ENCODE data around the gene SEC61B.
A peak's percentile ranks its signal among the peaks of the same experiment; 100 is the strongest.

The SEC61B gene

GRCh38 chr9:99221621-99222415 lies at the start of gene SEC61B, which contains the start of gene ALG2:
TSS of gene SEC61B (plus strand) at chr9:99222282. CDS start at chr9:99222364, 82 bp downstream.
TSS of gene ALG2 (minus strand) at chr9:99221942. CDS start at chr9:99221894, 48 bp downstream.
- DNase-seq (ENCODE audit: low read depth): peak; percentile 92

GRCh38 chr9:99173570-99174504 lies 48.2 kb upstream of the SEC61B start:
- DNase-seq (ENCODE audit: low read depth): no peak

- DNase-seq (ENCODE audit: low read depth): no peak
Measured at GRCh38 chr9:99176527-99177013, 45.5 kb upstream of the SEC61B start.

DNA sequence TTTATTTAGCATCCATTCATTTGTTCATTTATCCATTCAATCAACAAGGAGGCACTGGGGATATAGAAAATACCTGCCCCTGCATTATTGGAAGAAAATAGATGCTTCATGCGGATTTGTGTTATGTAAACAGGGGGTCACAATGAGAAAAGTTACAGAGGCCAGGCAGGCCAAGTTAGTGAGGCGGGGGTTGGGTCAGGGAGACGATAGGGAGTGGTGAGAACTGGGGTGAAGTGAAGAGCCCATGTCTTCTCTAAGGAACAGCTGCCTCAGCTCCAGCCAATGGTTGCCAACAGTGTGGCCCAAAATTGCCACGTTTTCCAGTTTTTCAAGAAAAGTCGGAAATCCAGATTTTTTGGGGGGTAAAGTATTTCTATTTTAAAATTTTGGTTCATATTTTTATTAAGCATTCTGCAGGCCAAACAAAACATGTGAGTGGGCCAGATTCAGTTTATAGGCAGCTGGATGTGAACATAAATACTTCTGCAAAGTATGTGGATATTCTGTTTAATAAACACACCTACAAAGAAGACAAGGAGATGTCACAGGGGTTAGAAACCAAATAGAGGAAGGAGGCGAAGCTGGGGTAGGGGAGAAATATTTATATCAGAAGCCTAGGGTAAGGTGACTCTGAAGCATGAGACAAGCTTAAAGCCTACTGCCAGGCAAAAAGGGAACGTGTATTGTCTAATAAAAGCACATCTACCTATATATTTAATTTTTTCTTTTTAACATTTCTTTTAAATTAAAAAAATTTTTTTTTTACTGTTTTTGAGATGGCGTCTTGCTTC lies 44.3 kb upstream of the SEC61B start:
- DNase-seq (ENCODE audit: low read depth): no peak

DNA sequence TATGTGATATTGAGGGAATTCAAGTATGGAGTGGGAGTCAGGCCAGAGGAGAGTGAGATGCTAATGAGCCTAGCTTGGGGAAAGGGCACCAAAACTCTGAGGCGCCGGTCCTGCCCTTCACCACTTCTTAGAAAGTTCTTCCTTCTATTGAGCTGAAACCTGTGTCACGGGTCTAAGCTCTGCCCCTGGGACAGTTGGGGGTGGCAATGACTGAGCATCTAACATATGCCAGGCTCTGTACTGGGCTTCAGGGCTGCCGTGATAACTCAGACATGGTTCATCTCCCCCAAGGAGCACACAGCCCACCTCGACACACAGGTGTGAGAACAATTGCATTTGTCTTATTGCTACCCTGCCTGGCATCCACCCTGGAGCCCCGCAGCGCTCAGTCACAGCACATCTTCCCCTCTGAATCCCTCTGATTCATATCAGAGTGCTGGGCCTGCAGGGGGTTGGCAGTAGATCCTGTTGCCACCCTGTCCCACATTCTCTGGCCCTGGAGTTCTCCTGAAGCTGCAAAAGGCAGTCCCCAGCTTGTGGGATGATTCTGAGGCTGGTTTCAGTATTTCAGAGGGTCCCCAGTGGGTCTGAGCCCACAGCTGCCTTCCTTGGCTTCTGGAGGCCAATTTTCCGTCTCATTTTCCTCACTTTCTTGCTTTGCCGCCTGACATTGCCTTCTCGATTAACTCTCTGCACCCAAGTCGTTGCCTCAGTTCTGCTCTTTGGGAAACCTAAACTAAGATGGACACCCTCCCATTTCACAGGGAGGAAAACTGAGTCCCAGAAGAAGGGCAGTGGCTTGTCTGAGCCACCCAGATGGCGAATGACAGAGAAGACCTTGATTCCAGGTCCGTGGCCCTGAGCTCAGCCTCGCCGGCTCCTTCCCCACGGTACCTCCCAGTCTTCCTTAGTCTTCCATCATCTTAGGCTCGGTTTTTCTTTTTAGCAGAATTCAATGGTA lies 42.9 kb upstream of the SEC61B start:
- no peak for DNase-seq (ENCODE audit: low read depth)

GRCh38 chr9:99180199-99180598 lies 41.9 kb upstream of the SEC61B start:
- DNase-seq (ENCODE audit: low read depth): no peak

- DNase-seq (ENCODE audit: low read depth): no peak
Measured at GRCh38 chr9:99180662-99181061, 41.4 kb upstream of the SEC61B start.

GRCh38 chr9:99181206-99181605 lies 40.9 kb upstream of the SEC61B start:
- DNase-seq (ENCODE audit: low read depth): no peak

- no peak for DNase-seq (ENCODE audit: low read depth)
Measured at GRCh38 chr9:99181621-99182020, 40.5 kb upstream of the SEC61B start.

- DNase-seq (ENCODE audit: low read depth): no peak
Measured at GRCh38 chr9:99182356-99182755, 39.7 kb upstream of the SEC61B start.

DNA sequence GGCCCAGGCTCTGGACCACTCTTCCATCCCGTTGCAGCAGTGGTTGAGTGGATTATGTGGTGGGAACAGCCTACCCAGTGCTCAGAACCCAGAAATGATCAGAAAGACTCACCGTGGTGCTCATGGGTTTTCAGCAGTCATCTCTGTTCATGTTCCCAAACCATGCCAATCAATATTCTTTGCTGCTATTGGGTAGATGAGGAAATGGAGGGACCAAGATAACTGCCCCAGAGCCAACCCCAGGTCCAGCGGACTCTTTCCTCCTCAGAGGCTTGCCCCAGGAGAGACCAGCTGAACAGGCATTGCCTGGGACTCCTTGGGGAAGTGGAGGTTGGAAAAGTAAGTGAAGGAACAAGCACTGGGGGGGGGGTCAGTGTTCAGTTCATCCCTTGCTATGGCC lies 38.5 kb upstream of the SEC61B start:
- DNase-seq (ENCODE audit: low read depth): no peak

DNA sequence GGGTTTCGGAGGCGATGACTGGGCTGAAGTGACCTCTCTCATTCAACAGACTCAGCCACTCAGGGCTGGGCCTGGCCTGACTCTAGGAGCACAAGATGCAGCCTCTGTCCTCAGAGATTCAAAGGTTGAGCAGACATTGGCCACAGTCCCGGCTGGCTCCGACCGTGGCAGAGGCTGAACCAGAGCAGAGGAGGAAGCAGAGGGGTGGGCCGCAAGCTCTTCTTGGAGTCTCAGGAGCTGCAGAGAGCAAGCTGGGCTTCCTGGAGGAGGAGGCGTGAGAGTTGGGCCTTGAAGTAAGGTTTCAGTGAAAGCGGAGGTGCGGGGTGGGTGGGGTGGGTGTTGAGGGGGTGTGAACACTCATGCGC lies 38.0 kb upstream of the SEC61B start:
- DNase-seq (ENCODE audit: low read depth): no peak

- DNase-seq (ENCODE audit: low read depth): peak; percentile 55
Measured at GRCh38 chr9:99184475-99185347, 37.4 kb upstream of the SEC61B start.

- no peak for DNase-seq (ENCODE audit: low read depth)
Measured at GRCh38 chr9:99185348-99185632, 36.8 kb upstream of the SEC61B start.

DNA sequence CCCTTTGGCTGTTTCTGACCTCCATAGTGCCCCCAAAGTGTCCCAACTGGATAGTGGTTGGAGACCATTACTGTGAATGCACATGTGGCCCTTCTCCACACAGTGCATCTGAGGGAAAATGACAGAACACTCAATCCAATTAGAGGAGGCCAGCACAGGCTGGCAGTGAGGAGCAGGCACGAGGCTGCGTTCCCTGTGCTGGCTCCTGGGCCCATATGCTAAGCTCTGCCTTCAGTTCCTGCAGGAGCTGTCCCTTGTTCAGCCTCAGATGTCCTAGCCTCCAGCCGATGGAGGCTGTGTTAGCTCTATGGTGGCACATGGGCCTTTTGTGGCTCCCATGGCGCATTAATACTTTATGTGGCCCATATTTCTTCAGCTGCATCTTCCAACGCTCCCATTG lies 36.1 kb upstream of the SEC61B start:
- DNase-seq (ENCODE audit: low read depth): no peak

DNA sequence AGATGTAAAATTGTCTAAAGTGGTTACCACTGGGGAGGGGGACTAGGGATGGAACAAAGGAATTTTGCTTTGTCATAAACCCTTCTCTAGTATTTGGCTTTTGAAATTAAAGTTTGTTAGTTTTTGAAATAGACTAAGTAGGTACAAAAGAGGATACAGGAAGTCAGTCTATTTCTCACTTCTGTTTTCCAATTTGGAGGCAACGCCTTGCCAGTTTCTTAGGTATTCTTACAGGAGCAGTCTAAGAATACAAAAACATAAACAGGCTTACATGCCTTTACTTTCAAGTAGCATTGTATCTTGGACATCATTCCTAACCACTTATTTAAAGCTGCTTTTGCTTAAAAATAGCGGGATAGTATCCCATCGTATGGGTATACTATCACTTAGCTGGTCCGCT lies 34.8 kb upstream of the SEC61B start:
- no peak for DNase-seq (ENCODE audit: low read depth)

DNA sequence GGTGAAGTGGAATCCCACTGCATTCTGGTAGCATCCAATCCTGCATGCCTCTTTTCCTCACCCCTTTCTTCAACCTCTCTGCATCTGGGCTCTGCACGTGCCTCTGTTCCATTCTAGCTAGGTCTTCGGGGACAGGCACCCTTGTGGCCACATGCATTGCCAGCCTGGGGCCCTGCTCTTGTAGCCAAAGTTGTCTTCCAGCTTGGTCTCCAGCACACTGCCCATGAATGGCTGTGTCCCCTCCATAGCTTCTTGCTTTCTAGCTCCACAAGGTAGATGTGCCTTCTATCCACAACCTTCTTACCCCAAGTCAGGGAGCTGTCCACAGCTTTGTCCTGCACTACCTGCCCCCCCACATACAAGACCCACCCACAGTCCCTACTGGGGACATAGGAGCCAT lies 32.9 kb upstream of the SEC61B start:
- no peak for DNase-seq (ENCODE audit: low read depth)

GRCh38 chr9:99189887-99190596 lies 32.0 kb upstream of the SEC61B start:
- no peak for DNase-seq (ENCODE audit: low read depth)

DNA sequence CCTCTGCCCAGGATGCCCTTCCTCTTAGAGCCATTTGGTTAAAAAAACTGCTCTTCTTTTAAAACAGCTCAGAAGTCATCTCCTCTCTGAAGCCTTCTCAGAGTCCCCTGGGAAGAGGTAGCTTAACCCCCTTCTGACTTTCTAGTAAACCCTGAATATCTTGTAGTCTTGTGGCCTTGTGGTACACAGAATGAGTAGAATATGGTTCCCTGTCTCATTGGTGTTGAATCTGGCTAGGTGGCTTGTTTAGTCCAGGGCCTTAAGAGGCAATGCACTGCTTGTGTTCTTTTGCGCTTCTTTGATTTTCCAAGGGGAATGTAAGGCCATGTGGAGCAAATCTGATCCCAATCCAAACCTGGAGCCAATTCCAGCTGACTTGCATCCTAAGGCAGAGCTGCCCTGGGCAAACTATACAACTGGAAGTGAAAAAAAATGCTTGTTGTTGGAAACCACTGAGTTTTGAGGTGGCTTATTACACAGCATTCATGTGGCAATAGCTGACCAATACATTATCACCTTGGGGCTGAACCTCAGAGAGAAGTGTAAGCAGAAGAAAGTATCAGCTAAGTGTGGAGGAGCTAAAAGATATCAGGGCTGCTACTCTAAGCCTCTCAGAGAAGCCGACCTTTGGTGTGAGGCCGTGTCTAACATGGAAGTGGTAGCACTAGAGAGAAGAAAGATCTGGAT lies 31.3 kb upstream of the SEC61B start:
- DNase-seq (ENCODE audit: low read depth): no peak

All from stimulated activated CD4-positive, alpha-beta T cell treated with anti-CD3 and anti-CD28 coated beads, Interleukin-2, amount 100 ng/mL, for 4 hours (primary cell).